Glutamatergic neuron (in vitro differentiated cells): Measurements from ENCODE around the gene CSPG4. TPM values are rescaled to one million over a fixed set of nuclear protein-coding genes. Genes with fewer than 3 reads are reported as not detected.
"Not testable (repeated sequence)": the region's sequence is repeated elsewhere in the genome, so short reads cannot be mapped to it uniquely, and the experiment has no call there.

Experiments
- DNase-seq: peaks from one replicate; pipeline ENCODE4 v3.0.0; 2022
- H3K27ac Mint-ChIP-seq: one replicate; pipeline ENCODE4 v1.8.0; 2020; ENCODE audit warnings: mild to moderate bottlenecking, mixed read lengths, inconsistent platforms; ENCODE audit not compliant: unreplicated experiment
- H3K27me3 Mint-ChIP-seq: one replicate; pipeline ENCODE4 v1.8.0; 2020; ENCODE audit warnings: mild to moderate bottlenecking, moderate library complexity, mixed read lengths, inconsistent platforms; ENCODE audit not compliant: unreplicated experiment
- H3K36me3 Mint-ChIP-seq: one replicate; pipeline ENCODE4 v1.8.0; 2020; ENCODE audit warnings: mild to moderate bottlenecking, mixed read lengths, inconsistent platforms; ENCODE audit not compliant: unreplicated experiment
- H3K4me1 Mint-ChIP-seq: one replicate; pipeline ENCODE4 v1.8.0; 2020; ENCODE audit warnings: mild to moderate bottlenecking, low read depth, mixed read lengths, inconsistent platforms; ENCODE audit not compliant: unreplicated experiment
- H3K4me3 Mint-ChIP-seq: one replicate; pipeline ENCODE4 v1.8.0; 2020; ENCODE audit warnings: mild to moderate bottlenecking, mixed read lengths, inconsistent platforms; ENCODE audit not compliant: unreplicated experiment
- H3K9me3 Mint-ChIP-seq: one replicate; pipeline ENCODE4 v1.8.0; 2020; ENCODE audit warnings: mild to moderate bottlenecking, moderate library complexity, mixed read lengths, inconsistent platforms; ENCODE audit not compliant: unreplicated experiment
- CTCF ChIP-seq: fragments of 200-600 bp; sonication (generic); IDR thresholded peaks from one replicate; pipeline ENCODE4 v1.5.0; 2021; ENCODE audit not compliant: partially characterized antibody, unreplicated experiment
- total RNA-seq: library from RNA; stranded (reverse); fragmentation: NEBNext Ultra II Directional; extraction: Animal tissue kit (Norgen Biotek cat#: 25700); gene quantifications from one replicate; pipeline ENCODE4 v1.2.1, GENCODE V29; 2021; ENCODE audit not compliant: unreplicated experiment

The CSPG4 gene
- total RNA-seq, 1 donor from 2014 or later = 1.1 TPM

DNA sequence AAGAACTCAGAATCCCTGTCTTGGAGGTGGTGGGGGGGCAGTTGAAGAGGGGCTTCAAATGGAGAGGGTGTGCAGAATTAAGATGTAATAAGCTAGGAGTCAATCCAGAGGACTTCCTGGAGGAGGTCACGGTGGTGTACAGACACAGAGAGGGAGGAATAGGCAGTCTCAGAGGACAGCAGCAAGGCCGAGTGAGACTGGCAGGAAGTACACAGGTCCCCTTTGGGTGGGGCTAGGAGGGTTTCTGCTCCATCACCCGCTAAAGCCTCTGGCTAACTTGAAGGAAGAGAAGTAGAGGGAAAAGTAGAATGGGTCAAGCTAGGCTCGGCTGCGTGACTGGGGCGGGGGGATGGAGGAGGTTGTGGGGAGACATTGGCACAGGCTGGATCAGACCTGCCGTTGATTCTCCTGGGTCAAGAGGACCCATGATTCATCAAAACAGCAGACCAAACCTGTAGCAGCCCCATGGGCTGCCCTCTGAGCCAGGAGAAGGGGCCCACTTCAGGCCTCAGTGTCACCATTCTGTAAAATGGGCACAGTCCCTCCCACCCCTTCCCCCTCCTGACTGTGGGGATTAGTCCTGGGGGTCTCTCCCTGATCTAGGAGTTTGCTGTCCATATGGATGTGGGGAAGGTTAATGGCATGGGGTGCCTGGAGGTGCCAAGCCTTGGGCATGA is 16.9 kb downstream of the CSPG4 start:
- peaks cover 31% of the 10 kb centered on the region for H3K4me1 Mint-ChIP-seq
- no peak overlapping the region for H3K4me3 Mint-ChIP-seq
- peaks cover 12% of the 10 kb centered on the region for H3K9me3 Mint-ChIP-seq
- peaks cover 16% of the 10 kb centered on the region for H3K27me3 Mint-ChIP-seq
- DNase-seq = no peak
- no peak for TF ChIP-seq CTCF
- no peak overlapping the region for H3K27ac Mint-ChIP-seq
- H3K36me3 Mint-ChIP-seq = no peaks in the 10 kb centered on the region

- H3K36me3 Mint-ChIP-seq = no peaks in the 10 kb centered on the region
- no peak for DNase-seq
- H3K27ac Mint-ChIP-seq = peak overlapping the region; percentile 93
- peaks cover 28% of the 10 kb centered on the region for H3K4me1 Mint-ChIP-seq
- H3K4me3 Mint-ChIP-seq = no peak overlapping the region
- H3K9me3 Mint-ChIP-seq = peaks cover 12% of the 10 kb centered on the region
- TF ChIP-seq CTCF = no peak
- H3K27me3 Mint-ChIP-seq = peaks cover 16% of the 10 kb centered on the region
Measured at GRCh38 chr15:75695220-75695619, 17.4 kb downstream of the CSPG4 start.

DNA sequence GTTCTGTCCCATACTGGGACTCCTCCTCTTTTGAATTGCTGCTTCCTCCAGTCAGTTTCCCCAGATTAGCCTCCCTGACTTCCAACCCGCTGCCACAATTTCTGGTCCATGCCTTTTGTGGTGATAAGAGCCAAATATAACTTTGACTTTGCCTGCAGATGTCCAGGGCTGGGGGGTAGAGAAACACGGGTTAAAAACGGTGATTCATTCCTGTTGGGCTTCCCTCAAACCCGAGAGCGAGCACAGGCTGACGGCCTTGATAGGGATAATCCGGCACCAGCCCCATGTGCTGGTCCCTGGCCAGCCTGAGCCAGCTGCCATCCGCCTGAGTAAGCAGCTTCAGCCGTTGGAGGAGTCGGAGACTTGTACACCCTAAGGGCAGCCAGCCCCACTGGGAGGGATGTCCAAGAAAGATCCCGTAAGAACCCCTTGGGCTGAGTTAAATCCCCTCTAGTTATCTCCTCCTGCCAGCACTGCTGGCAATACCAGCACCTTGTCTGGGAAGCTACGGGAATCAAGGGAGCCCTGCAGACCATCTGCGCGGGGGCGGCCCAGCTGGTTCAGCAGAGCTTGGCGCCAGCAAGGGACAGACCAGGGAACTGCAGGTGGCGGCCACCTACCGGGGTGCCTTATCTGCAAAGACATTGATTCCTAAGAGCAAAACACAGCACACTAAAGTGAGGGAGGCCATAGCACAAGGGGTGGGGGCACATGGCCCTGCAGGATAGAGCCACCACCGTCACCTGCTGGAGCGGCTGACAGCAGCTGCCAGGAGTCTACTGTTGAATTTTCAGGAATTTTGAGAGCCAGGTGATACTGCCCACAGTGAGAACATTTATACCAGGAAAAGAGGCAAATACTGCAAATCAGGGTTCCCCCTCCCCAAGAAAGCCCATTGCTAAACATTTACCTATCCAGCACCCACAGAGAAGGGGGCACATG is 18.1 kb downstream of the CSPG4 start:
- peak; percentile 82 for DNase-seq
- Mint-ChIP-seq H3K36me3 (no peaks in the 10 kb centered on the region), H3K27ac (peak overlapping the region; percentile 93), H3K9me3 (peaks cover 12% of the 10 kb centered on the region), H3K27me3 (peaks cover 16% of the 10 kb centered on the region), H3K4me3 (peak overlapping the region; percentile 42), H3K4me1 (peaks cover 28% of the 10 kb centered on the region)
- TF ChIP-seq CTCF = peak; percentile 43

DNA sequence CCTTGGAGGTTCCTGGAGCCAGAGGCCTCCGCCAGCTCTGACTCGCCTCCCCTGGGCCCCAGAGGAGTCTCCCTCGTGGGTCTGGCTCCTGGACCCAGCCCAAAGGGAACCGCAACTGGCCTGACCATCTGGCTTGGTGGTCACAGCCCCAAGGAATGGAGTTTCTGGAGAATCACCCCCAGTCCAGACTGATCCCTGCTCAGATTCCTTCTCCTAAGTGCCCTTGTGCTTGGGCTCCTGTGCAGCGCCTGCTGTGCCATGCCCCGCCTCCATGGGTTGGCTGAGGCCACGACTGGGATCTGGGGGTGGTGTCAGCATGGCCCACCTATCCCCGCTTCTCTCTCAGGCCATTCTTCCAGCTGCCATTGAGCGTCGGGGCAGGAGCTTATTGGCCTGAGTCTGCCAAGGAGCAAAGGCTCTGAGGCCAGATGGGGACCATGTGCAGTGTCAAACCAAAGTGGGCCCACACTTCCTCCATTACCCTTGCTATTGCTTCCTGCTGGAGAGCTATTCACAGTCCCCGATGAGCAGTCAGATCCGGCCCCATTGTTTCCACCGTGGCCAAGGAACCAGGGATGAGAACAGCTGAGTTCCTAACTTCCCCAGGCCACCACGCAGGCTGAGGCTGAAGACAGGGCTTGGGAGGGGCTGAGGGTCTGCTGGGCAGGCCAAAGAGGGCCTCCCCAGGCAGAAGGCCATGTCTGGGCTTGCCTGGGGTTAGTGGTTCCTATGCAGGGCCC is 19.0 kb downstream of the CSPG4 start:
- Mint-ChIP-seq H3K4me1 (peaks cover 27% of the 10 kb centered on the region), H3K27me3 (peaks cover 16% of the 10 kb centered on the region), H3K27ac (peak overlapping the region; percentile 93), H3K36me3 (no peaks in the 10 kb centered on the region), H3K4me3 (peak overlapping the region; percentile 57), H3K9me3 (peaks cover 12% of the 10 kb centered on the region)
- no peak for TF ChIP-seq CTCF
- DNase-seq = no peak

DNA sequence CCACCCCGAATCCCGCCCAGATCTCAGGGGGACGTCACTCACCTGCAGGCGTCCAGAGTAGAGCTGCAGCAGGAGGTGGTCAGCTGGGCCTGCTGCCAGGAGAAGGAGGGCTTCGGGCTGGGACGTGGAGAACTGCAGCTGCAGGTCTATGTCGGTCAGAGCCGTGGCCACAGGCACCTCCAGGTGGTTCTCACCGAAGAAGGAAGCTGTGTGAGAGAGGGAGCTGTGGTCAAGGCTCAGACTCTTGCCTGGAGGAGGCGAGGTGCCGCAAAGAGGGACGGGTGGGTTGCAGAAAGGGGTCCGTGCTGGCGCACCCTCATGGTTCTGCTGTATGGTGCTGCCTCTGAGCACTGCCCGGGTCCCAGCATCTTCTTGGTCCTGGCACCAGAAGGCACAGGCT is 19.6 kb downstream of the CSPG4 start:
- H3K4me3 Mint-ChIP-seq, H3K36me3 Mint-ChIP-seq, DNase-seq: not testable (repeated sequence)
- Mint-ChIP-seq H3K4me1 (peaks cover 27% of the 10 kb centered on the region), H3K27me3 (peaks cover 16% of the 10 kb centered on the region), H3K27ac (peak overlapping the region; percentile 93), H3K9me3 (peaks cover 13% of the 10 kb centered on the region)

DNA sequence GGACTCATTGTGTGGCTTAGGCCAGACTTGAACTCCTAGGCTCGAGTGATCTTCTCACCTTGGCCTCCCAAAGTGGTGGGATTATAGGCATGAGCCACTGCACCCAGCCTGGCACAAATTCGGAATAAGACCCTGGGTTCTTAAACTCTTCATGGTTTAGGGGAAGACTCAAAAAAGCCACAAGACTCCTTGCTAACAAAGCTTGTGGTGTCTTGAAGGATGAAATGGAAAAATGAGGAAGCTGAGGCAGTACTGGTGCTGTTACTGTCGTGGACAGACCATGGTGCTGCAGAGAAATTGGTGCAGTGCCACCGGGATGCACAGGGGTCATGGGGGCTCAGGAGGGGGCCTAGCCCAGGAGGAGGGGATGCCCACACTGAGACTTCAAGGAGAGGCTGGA is 20.3 kb downstream of the CSPG4 start:
- Mint-ChIP-seq H3K27ac (peak overlapping the region; percentile 43), H3K4me1 (peaks cover 27% of the 10 kb centered on the region), H3K9me3 (peaks cover 14% of the 10 kb centered on the region), H3K27me3 (peaks cover 17% of the 10 kb centered on the region)
- DNase-seq, H3K4me3 Mint-ChIP-seq, H3K36me3 Mint-ChIP-seq: not testable (repeated sequence)

- not testable (repeated sequence) for H3K9me3 Mint-ChIP-seq, H3K27me3 Mint-ChIP-seq, DNase-seq, H3K36me3 Mint-ChIP-seq, H3K27ac Mint-ChIP-seq, H3K4me3 Mint-ChIP-seq
- H3K4me1 Mint-ChIP-seq = peaks cover 20% of the 10 kb centered on the region
Measured at GRCh38 chr15:75689429-75689828, 23.2 kb downstream of the CSPG4 start.
